ENCODE data around the gene SPRY1.
A peak's percentile ranks its signal among the peaks of the same experiment; 100 is the strongest.

The SPRY1 gene

DNA sequence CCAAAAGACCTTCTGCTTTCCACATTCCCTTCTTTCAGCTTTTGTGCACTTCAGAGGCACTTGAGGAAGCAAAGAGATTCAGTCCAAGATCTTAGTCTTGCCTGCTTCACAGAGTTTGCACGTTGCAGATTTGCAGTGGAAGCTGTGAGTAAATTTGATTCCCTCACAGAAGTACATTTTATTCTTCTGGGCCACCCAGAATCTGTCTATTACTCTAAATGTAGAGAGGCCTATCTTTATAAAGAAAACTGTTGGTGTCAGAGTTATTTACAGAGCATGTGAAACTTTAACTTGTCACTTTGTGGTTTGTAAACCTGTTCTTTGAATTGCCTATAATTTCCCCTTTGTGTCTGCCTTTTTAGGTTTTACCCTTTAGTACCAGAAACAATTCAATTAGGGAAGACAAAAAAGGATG is 15.5 kb downstream of the SPRY1 start:
- DNase-seq, result no peak

DNA sequence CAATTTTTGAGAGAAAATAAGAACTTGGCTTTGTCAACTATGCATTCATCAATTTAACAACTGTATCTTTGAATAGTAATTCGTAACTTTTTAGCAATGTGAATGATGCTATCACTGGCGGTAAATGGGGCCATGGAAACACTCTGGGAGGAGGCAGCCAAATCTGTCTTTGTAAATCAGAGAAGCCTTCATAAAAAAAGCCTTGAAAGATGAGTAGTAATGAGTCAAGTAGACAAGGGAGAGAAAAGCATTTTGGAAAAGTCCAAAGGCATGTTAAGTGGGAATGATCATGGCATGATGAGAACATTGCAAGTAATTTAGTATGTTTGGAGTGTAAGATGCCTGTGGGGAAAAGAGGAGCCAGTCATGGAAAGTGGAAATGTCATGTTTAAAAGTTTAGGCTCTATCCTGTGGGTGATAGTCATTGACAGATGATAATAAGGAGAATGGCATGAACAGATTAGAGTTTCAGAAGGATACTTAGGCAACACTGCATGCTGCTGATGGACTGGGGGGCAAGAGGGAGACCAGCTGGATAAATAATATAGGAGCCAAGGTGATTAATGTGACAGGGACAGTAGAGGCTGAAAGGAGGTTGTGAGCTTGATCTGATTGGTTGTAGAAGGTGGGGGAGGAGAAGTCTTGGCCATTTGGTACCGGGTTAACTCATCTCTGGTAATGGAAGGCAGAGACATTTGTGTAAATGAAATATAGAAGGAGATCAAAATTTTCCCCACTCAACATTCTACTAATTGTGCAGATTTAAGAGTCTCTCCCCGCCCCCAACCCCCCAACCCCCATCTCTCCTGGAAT is 16.3 kb downstream of the SPRY1 start:
- no peak for DNase-seq

DNA sequence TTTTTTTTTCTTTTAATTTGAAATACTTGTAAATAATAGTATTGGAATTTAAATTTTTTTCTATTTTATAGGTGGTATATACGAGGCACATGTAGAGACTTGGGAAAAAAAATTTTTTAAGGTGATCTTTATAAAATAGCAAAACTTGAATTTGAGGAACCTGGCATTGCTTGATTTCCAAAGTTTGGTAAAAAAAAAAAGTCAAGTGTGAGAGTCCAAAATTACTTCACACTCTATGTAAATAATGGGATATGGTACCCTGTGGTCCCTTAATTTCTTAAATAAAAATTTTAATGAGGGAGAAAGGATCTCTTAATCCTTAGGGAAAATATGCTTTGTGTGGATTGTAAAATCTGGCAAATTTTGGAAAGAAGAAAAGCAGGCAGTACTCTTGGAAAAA is 19.0 kb downstream of the SPRY1 start:
- DNase-seq, result peak; percentile 52

DNA sequence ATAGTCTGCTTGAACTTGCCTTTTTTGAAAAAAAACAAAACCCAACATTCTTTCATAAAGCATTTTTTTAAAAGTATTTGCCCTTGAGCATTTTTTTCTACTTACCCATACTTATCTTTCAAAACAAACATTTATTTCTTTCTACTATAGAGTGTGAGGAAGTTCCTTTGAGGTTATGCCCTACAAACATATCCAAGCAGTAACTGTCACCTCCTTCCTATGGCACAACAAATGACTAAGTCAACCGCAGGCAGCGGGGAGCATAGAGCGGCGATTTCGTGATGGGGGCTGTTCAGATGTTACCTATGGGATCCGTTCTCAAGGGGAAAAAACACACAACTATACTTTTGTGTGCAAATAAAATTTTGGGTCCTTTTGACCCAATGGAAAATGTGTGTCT is 19.4 kb downstream of the SPRY1 start:
- peak; percentile 81 for DNase-seq

DNA sequence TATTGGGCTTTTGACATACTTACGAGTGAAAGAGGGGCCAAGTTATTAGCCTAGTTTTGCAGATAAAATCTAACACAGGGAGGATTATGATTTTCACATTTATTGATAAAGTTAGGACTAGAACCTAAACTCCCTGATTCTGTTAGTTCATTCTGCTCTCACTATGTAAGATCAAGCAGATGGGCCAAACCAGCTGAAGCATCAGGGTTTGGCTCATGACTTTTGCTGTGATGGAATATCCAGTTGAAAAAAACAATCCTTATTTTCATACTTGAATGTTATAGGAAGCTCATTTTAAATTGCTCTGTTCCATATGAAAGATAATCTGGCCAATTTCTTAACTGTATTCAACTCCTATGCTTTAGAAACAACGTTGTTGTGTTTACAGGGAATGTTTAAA is 21.2 kb downstream of the SPRY1 start:
- DNase-seq, result no peak

DNA sequence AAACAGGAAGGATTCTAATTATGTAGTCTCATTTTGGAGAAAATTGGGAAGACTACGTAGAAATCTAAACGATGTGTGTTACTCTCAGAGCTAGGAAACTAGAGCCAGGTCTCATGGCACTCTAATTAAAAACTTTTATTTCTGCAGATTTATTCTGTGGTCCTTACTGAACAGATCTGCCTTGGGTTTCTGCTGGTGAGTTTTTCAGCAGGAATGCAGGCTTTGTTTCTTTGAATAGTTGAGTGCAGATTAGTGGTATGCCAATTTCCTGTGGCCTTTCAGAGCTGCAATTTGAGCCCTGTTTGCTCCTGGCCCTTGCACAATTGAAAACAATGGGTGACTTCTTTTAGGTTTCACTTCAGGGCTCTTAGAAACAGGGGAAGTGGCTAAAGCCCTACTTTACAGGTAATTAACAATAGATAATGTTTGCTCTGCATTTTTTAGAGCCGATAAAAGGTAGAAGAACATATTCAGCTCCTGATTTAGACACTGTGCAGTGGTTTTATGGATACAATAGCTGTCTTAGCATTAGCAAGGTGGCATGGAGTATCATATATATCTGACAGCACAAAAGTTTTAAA is 21.8 kb downstream of the SPRY1 start:
- DNase-seq, result peak; percentile 41

DNA sequence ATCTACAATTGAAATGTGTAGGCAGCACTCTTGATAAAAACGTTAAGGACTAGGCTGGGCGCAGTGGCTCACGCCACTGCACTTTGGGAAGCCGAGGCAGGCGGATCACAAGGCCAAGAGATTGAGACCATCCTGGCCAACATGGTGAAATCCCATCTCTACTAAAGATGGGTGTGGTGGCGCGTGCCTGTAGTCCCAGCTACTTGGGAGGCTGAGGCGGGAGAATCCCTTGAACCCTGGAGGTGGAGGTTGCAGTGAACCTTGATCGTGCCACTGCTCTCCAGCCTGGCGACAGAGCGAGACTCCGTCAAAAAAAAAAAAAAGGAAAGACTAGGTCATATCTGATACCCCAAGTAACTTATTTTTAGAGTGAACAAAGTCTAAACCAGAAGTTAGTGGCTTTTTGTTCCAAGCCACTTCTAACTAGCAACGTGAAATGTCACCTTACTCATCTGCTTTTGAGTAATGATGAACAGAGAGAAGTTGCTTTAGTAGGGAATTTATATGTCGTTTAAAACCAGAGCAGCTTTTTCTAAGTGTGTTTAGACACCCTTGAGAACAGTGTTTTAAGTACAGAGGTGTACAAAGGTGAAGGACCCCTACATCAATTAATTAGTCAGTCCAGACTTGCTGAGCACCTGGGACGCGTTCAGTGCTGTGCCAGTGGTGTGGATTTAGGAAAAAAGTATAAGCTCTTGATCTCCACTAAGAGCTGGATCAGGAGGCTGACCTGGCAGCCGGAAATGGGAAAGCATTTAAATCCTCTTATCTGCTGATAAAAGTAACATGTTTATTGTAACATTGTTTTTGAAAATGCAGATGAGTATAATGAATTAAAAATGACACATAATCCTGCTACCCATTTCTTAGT is 23.5 kb downstream of the SPRY1 start:
- DNase-seq, result no peak

DNA sequence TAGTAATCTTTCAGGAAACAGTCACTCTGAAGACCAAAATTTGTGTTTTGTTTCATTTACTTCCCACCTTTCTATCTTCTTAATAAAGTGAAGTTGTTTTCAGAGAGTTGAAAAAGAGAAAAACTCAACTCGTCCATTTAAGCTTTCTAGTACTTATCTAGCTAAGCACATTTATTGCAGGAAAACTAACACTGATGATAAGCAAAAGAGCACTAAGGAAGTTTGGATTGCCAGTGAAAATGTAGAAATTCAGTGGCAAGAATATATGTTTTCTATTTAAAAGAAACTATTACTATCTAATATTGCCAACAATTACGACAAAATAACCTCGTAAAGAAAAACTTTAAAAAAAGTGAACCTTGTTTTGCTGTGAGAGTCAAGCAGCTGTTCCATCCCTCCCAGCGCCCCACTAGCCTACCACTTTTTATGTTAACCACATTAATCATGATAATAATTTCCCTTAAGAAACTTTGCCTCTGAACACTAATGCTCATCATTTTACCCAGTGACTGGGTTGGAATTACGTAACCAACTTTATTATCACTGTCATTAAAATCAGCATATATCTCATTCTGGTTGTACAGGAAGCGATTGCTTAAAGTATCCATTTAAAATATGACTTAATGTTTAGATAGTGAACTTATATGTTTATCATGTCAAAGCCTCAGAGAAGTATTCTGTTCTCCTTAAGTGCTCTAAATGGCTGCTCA is 24.8 kb downstream of the SPRY1 start:
- DNase-seq, result peak; percentile 47

DNA sequence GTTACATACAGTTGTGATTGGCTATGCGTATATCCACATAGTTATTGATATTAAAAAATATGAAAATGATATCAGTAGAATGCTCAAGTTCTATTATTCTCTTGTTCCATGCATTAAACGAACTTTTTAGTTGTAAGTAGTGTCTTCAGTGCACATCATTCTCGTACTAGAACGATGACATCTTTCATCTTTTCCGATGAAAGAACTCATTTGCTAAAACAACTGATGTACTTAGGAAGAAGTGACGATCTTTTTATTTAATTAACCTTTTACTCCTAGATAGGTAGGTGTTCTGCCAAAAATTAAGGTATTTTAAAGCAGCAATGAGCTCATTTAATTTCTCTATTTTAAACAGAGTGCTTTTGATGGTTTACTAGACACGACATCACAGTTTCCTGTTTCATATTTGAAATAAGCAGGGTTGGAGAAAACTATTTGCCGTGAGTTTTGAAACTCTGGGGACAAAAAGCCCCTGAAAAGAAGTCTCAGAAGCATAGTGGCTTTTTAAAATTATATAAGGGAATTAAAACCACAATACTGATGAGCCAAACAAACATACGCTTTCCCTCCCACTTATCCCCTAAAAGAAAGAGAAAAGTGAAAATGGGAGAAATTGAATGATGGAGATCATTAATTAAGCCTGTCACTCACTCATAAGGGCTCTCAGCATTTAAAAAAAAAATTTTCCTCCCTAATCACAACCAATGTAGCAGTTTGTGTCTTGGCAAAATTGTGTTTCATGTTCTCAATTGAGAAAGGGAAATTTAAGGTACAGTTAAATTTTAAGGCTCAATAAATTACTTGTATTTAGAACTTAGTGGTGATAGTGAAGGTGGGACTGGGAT is 25.6 kb downstream of the SPRY1 start:
- no peak for DNase-seq

DNA sequence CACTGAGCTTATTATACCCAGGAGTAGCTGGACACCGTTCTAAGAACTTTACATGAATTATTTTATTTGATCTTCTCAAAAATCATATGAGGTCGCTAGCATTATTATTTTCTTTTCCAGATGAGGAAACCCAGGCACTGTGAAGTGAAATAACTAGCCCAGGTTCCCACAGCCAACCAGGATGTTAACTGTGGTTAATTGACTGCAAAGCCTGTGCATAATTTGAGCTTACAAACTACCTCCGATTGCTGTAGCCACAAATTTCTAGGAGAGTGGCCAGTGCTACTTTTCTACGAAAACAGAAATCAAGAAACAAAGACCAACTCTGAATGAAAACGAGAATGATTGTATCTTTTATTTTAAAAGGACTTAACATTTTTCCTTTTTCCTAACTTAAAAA is 27.2 kb downstream of the SPRY1 start:
- DNase-seq, result no peak

DNA sequence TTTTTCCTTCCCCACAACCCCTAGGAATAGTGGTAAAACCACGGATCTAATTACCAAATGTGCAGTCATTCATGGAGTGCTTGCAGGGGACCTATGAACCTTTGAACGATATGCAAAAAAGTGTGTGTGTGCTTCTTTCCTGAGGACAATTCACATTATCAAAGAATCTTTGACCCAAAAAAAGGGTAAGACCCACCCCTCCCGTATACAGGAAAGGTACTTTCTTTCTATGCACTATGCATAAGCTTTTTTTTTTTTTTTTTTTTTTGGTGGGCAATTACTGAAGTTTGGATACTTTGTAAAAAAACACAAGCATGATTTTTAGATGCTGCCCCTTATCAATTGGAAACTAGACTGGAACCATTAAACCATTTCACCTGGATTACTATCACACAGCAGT is 31.4 kb downstream of the SPRY1 start:
- no peak for DNase-seq

DNA sequence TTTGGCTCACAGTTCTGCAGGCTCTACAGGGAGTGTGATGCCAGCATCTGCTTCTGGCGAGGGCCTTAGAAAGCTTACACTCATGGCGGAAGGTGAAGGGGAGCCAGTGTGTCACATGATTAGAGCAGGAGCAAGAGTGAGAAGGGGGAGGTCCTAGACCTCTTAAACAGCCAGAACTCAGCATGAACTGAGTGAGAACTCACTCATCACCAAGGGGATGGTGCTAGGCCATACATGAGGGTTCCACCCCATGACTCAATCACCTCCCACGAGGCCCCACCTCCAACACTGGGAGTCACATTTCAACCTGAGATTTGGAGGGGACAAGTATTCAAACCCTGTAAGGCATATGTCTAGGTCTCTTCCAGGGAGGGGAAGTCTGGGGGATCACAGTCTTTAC is 33.4 kb downstream of the SPRY1 start:
- DNase-seq, result no peak

DNA sequence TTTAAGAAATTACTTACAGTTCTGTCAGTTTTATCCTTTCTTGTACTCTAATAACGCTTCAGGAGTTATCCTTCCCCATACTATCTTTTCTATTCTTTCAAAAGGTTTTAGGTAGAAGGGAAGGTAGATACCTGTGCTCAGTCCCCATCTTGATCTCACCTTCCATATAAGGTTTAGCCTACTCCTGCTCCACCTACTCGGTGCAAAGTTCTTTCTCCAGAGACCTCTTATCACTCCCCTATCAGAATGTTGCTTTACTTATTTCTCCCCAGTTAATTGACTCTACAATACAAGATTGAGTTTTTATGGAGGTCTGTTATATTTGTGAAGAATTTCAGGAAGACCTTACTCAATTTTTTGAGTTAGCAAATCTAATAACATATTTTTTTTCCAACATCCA is 33.9 kb downstream of the SPRY1 start:
- no peak for DNase-seq

DNA sequence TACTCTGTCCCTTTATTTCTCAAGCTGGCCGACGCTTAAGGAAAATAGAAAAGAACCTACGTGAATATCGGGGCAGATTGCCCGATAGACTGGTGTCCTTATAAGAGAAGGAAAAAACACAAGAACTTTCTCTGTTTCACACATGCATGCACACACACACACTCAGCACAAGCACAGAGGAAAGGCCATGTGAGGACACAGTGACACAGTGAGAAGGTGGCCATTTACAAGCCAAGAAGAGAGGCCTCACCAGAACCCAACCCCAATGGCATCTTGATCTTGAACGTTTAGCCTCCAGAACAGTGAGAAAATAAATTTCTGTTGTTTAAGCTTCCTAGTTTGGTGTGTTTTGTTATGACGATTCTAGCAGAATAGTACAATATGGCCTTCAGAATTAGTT is 37.0 kb downstream of the SPRY1 start:
- no peak for DNase-seq

DNA sequence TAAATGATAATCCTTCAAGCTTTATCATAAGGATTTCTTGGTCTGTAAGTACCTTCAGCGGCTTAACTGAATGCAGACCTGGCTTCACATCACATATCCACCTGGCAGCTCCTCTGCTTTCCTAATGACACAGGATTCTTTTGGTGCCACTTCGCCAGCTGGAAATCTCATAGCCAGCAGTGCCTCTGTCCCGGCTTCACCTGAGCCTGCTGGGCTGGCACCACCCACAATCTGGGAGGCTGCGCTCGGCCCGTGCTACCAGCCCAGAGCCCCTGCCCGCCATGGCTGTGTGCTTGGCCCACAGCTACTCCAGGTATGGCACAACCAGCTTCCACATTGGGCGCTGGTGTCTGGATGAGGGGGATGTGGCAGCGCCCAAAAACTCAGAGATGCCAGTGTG is 37.4 kb downstream of the SPRY1 start:
- no peak for DNase-seq

DNA sequence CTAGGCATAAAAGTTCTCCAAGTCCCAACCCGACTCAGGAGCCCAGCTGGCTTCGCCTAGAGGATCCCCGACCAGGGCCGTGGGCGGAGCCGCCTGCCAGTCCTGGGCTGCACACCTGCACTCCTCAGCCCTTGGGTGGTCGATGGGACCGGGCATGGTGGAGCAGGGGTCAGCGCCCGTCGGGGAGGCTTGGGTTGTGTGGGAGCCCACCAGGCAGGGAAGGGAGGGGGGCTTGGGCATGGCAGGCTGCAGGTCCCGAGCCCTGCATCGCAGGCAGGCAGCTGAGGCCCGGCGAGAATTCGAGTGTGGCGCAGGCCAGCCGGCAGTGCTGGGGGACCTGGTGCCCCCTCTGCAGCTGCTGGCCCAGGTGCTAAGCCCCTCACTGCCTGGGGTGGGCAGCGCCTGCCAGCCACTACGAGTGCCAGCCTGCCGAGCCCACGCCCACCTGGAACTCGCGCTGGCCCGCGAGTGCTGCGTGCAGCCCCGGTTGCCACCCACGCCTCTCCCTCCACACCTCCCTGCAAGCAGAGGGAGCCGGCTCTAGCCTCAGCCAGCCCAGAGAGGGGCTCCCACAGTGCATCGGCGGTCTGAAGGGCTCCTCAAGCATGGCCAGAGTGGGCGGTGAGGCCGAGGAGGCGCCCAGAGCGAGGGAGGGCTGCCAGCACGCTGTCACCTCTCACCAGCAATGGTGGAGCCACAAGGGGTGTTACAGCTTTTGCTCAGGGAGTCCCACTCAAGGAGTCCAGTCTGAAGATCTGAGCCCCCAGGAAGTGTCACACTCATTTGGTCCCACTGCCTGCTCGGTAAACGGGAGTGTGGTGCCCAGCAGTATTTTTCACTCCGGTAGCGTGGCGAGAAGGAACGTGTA is 38.9 kb downstream of the SPRY1 start:
- no peak for DNase-seq

DNA sequence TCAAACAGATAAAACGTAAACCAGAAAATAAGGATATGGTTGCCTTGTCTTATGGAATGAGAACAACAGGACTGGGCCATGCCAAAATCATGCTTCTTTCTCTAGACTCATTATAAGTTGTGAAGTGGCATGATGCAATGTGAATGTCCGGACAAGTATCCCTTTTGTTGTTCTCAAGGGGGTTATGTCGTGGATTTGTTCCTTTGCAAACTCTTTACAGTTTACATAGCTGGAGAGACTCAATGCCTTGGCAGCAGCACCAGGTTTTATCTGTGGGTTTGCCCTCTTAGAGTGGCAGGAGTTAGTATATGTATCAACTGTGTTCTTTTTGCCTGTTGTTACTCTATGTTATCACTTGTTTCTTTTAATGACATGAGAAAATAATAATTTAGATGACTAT is 41.4 kb downstream of the SPRY1 start:
- no peak for DNase-seq

DNA sequence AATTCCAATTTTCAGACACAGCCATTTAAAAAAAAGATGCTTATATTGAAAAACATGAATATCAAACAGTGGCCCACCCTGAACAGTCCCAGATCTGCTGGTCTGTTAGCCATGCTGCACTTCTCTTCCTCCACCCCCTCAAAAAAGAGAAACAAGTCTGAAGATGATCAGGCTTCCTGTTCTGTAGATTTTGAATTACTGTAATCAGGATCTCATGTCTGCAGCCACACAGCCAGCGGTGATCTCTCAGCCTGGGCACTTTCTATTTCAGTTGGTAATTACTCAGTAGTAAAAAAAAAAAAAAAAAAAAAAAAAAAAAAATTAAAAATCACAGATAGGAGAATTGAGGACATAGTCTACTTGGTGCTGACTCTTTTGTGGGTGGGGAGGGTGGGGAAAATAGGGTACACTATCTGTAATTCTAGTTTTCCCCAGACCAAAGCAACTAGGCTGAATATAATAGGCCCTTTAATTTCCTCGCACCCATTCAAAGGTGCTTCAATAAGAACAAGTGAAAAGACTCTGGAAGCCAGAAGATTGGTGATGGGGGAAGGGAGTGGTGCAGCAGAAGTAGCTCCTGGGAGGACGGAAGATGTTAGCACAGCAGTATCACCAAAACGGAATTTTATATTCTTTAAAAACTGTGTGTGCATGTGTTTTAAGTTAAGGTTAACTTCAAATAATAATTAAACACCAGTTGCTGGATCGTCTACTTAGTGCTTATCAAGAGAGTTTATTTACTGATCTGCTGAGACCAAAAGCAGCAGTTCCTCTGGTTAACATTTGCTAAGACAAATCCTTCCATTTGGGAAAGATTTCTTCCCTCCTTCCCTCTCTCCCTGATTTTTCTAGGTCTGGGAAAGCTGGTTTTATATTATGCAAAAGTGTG is 47.0 kb downstream of the SPRY1 start:
- peak; percentile 87 for DNase-seq

DNA sequence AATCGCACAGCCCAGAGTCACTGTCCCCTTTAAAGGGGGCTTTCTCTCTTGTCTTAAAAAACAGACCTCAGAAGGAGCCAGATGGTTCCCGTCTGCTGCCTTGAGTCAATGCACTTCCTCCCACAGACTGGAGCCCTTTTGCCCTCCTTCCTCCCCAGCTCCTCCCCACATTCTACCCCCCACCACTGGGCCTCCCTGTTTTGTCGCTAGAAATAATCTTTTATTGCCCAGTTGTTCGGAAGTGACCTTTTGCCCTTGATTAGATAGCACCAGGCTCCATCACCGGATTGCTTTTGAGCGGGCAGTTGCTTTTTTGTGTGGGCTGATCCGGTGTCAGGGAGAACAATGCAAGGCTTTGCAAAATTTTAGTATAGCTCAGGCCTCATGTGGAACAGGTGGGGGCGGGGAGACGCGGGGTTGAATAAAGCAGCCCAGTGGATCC is 47.7 kb downstream of the SPRY1 start:
- peak; percentile 57 for DNase-seq

DNA sequence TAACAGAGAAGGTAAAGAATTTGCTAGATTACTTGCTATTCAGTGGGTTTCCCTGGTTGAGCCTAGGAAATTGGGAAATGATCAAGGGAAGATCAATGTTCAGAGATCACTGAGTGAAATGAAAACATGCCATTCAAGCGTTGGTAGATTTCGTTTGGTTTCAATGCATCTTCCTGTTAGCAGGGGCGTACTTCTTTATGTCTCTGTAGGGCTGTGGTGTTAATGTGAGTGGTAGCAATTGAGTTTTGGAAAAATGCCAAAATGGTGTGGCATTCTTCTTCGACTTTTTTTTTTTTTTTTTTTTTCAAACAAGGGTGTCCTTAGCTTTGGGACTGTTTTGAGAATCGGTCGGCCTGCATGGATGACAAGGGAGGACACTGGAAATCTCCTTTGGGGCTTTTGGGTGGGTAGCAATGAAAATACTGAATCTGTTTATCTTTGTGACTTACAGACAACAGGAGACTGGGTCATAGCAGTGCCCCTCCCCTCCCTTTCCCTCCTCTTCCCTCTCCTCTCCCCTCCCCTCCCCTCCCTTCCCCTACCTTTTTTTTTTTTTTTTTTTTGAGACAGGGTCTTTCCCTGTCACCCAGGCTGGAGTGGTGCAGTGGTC is 50.4 kb downstream of the SPRY1 start:
- DNase-seq, result no peak

Measured in inflammatory macrophage treated with lipopolysaccharide for 4 hours (primary cell).